ENCODE measurements around the gene MID2. TPM values are rescaled to one million over a fixed set of nuclear protein-coding genes. Genes with fewer than 3 reads are reported as not detected.

The MID2 gene
- 6.1 and 11.0 TPM in 2 replicates for total RNA-seq

- DNase-seq (ENCODE audit: low read depth): no peak
- no peak for TF ChIP-seq CTCF (conservative IDR thresholded peaks at IDR 0.05; ENCODE audit: low read depth, low read length)
- peak within 1 kb of the TSS; percentile 62 for H3K4me3 ChIP-seq (ENCODE audit: low read depth, low read length)
Observed at GRCh38 chrX:107825698-107826237, at the start of gene MID2. MID2 (plus strand) TSS chrX:107825866; CDS start chrX:107826427, 561 bp downstream.

GRCh38 chrX:107776649-107777535, 48.8 kb upstream of the MID2 start:
- DNase-seq (ENCODE audit: low read depth): peak; percentile 50
- H3K4me3 ChIP-seq (ENCODE audit: low read depth, low read length): peak overlapping the region; percentile 63
- TF ChIP-seq CTCF (conservative IDR thresholded peaks at IDR 0.05; ENCODE audit: low read depth, low read length): peak; percentile 62

GRCh38 chrX:107777536-107777832, 48.2 kb upstream of the MID2 start, which contains the start of gene NCBP2L:
NCBP2L (plus strand) TSS chrX:107777733; CDS start chrX:107794221, 16,488 bp downstream.
- TF ChIP-seq CTCF (conservative IDR thresholded peaks at IDR 0.05; ENCODE audit: low read depth, low read length): no peak
- peak within 1 kb of the TSS; percentile 63 for H3K4me3 ChIP-seq (ENCODE audit: low read depth, low read length)
- no peak for DNase-seq (ENCODE audit: low read depth)

- no peak for TF ChIP-seq CTCF (conservative IDR thresholded peaks at IDR 0.05; ENCODE audit: low read depth, low read length)
- no peak overlapping the region for H3K4me3 ChIP-seq (ENCODE audit: low read depth, low read length)
- no peak for DNase-seq (ENCODE audit: low read depth)
Observed at GRCh38 chrX:107780525-107780924, 45.1 kb upstream of the MID2 start.

GRCh38 chrX:107787827-107788226, 37.8 kb upstream of the MID2 start:
- no peak overlapping the region for H3K4me3 ChIP-seq (ENCODE audit: low read depth, low read length)
- TF ChIP-seq CTCF (conservative IDR thresholded peaks at IDR 0.05; ENCODE audit: low read depth, low read length): no peak
- no peak for DNase-seq (ENCODE audit: low read depth)

GRCh38 chrX:107804427-107804826, 21.2 kb upstream of the MID2 start:
- no peak for TF ChIP-seq CTCF (conservative IDR thresholded peaks at IDR 0.05; ENCODE audit: low read depth, low read length)
- no peak for DNase-seq (ENCODE audit: low read depth)
- H3K4me3 ChIP-seq (ENCODE audit: low read depth, low read length): no peak overlapping the region

All from epithelial cell of proximal tubule (primary cell).